BLaER1 treated with 17β-estradiol and CSF1 and Interleukin-3, amounts not matched to agents 10 nM and 100 nM (cell line): Measurements from ENCODE around the gene KRT15.

Experiments
- H3K27ac ChIP-seq, 11 experiments: shearing (Covaris generic); formaldehyde crosslinking; 2 replicates each; pipeline ENCODE4 v1.8.1; 2022
- H3K27me3 ChIP-seq, 11 experiments: shearing (Covaris generic); formaldehyde crosslinking; 2 replicates each; pipeline ENCODE4 v1.8.1; 2022
- H3K36me3 ChIP-seq, 11 experiments: shearing (Covaris generic); formaldehyde crosslinking; 2 replicates each; pipeline ENCODE4 v1.8.1; 2022
- H3K4me1 ChIP-seq, 10 experiments: shearing (Covaris generic); formaldehyde crosslinking; 2 replicates each; pipeline ENCODE4 v1.8.1; 2022
- H3K4me2 ChIP-seq, 11 experiments: shearing (Covaris generic); formaldehyde crosslinking; 2 replicates each; pipeline ENCODE4 v1.8.1; 2022
- H3K4me3 ChIP-seq, 10 experiments: shearing (Covaris generic); formaldehyde crosslinking; 2 replicates each; pipeline ENCODE4 v1.8.1; 2022
- H3K9ac ChIP-seq, 11 experiments: shearing (Covaris generic); formaldehyde crosslinking; 2 replicates each; pipeline ENCODE4 v1.8.1; 2022
- H3K9me3 ChIP-seq, 11 experiments: shearing (Covaris generic); formaldehyde crosslinking; replicated peaks in 1 of 11; 2 replicates each; pipeline ENCODE4 v1.8.1; 2022
- H4K20me1 ChIP-seq, 11 experiments: shearing (Covaris generic); formaldehyde crosslinking; 2 replicates each; pipeline ENCODE4 v1.8.1; 2022
- Cebpa-rat ChIP-seq, 11 experiments: shearing (Covaris generic); IDR thresholded peaks; 2 replicates each; pipeline ENCODE4 v1.8.1; 2022

KRT15 gene

GRCh38 chr17:41483991-41484826 is 34.5 kb downstream of the KRT15 start:
- H3K4me2 ChIP-seq: no peak overlapping the region
- no peak overlapping the region for H3K9ac ChIP-seq
- H3K4me1 ChIP-seq: peaks cover 0 to 13% (median 9%) of the 10 kb centered on the region in 10 experiments; a peak in 13 of 20 replicates
- H3K36me3 ChIP-seq: no peaks in the 10 kb centered on the region
- no peak overlapping the region for H3K4me3 ChIP-seq
- no peaks in the 10 kb centered on the region for H3K27me3 ChIP-seq
- no peak for TF ChIP-seq Cebpa-rat (IDR thresholded peaks at IDR 0.05)
- no peak overlapping the region for H3K27ac ChIP-seq
- no peaks in the 10 kb centered on the region for H4K20me1 ChIP-seq
- H3K9me3 ChIP-seq: no peaks in the 10 kb centered on the region

GRCh38 chr17:41483531-41483930 is 35.2 kb downstream of the KRT15 start:
- H3K36me3 ChIP-seq: no peaks in the 10 kb centered on the region
- H4K20me1 ChIP-seq: no peaks in the 10 kb centered on the region
- H3K9ac ChIP-seq: no peak overlapping the region
- H3K27ac ChIP-seq: no peak overlapping the region
- H3K4me1 ChIP-seq: peaks cover 0 to 13% (median 9%) of the 10 kb centered on the region in 10 experiments; a peak in 13 of 20 replicates
- no peaks in the 10 kb centered on the region for H3K27me3 ChIP-seq
- H3K4me2 ChIP-seq: no peak overlapping the region
- no peak for TF ChIP-seq Cebpa-rat (IDR thresholded peaks at IDR 0.05)
- H3K9me3 ChIP-seq: no peaks in the 10 kb centered on the region
- H3K4me3 ChIP-seq: no peak overlapping the region

GRCh38 chr17:41481036-41481435 is 37.7 kb downstream of the KRT15 start, which contains the start of gene KRT35:
KRT35 (minus strand) TSS chr17:41481151; CDS start chr17:41481097, 54 bp downstream.
- H3K4me1 ChIP-seq: peaks cover 0 to 13% (median 9%) of the 10 kb centered on the region in 10 experiments; a peak in 13 of 20 replicates
- no peaks in the 10 kb centered on the region for H4K20me1 ChIP-seq
- no peaks in the 10 kb centered on the region for H3K36me3 ChIP-seq
- H3K9me3 ChIP-seq: no peaks in the 10 kb centered on the region
- no peak within 1 kb of the TSS for H3K9ac ChIP-seq
- no peak for TF ChIP-seq Cebpa-rat (IDR thresholded peaks at IDR 0.05)
- H3K27ac ChIP-seq: no peak within 1 kb of the TSS
- no peaks in the 10 kb centered on the region for H3K27me3 ChIP-seq
- no peak within 1 kb of the TSS for H3K4me3 ChIP-seq
- peak within 1 kb of the TSS in 6 of 11 experiments; percentile 2 to 64 (median 60); a peak in 12 of 22 replicates for H3K4me2 ChIP-seq

- Histone ChIP-seq H3K27ac (no peak overlapping the region), H3K9me3 (no peaks in the 10 kb centered on the region), H3K27me3 (no peaks in the 10 kb centered on the region), H3K9ac (no peak overlapping the region), H3K4me2 (peak overlapping the region in 6 of 11 experiments; percentile 2 to 64 (median 60); a peak in 6 of 22 replicates), H3K36me3 (no peaks in the 10 kb centered on the region), H3K4me1 (peaks cover 0 to 13% (median 9%) of the 10 kb centered on the region in 10 experiments; a peak in 13 of 20 replicates), H3K4me3 (no peak overlapping the region), H4K20me1 (no peaks in the 10 kb centered on the region)
- no peak for TF ChIP-seq Cebpa-rat (IDR thresholded peaks at IDR 0.05)
Measured at GRCh38 chr17:41480581-41480980, 38.1 kb downstream of the KRT15 start.

GRCh38 chr17:41480136-41480535 is 38.6 kb downstream of the KRT15 start:
- H3K4me2 ChIP-seq: peak overlapping the region in 6 of 11 experiments; percentile 2 to 64 (median 60); a peak in 12 of 22 replicates
- H3K27me3 ChIP-seq: no peaks in the 10 kb centered on the region
- H3K4me1 ChIP-seq: peaks cover 0 to 13% (median 9%) of the 10 kb centered on the region in 10 experiments; a peak in 13 of 20 replicates
- no peak overlapping the region for H3K9ac ChIP-seq
- H3K4me3 ChIP-seq: no peak overlapping the region
- no peak overlapping the region for H3K27ac ChIP-seq
- H3K36me3 ChIP-seq: no peaks in the 10 kb centered on the region
- TF ChIP-seq Cebpa-rat (IDR thresholded peaks at IDR 0.05): no peak
- H3K9me3 ChIP-seq: no peaks in the 10 kb centered on the region
- H4K20me1 ChIP-seq: no peaks in the 10 kb centered on the region

GRCh38 chr17:41478237-41478636 is 40.5 kb downstream of the KRT15 start:
- Histone ChIP-seq H3K4me2 (no peak overlapping the region), H3K27me3 (no peaks in the 10 kb centered on the region), H3K4me3 (no peak overlapping the region), H3K9ac (no peak overlapping the region), H3K27ac (no peak overlapping the region), H3K9me3 (no peaks in the 10 kb centered on the region), H3K36me3 (no peaks in the 10 kb centered on the region), H4K20me1 (no peaks in the 10 kb centered on the region), H3K4me1 (peaks cover 0 to 13% (median 9%) of the 10 kb centered on the region in 10 experiments; a peak in 13 of 20 replicates)
- TF ChIP-seq Cebpa-rat (IDR thresholded peaks at IDR 0.05): no peak

GRCh38 chr17:41476866-41477815 is 41.5 kb downstream of the KRT15 start:
- no peak overlapping the region for H3K9ac ChIP-seq
- no peak overlapping the region for H3K27ac ChIP-seq
- no peak overlapping the region for H3K4me2 ChIP-seq
- peaks cover 1 to 10% (median 2%) of the 10 kb centered on the region in 11 experiments for H3K9me3 ChIP-seq
- H3K27me3 ChIP-seq: no peaks in the 10 kb centered on the region
- H3K4me1 ChIP-seq: peaks cover 0 to 13% (median 9%) of the 10 kb centered on the region in 10 experiments; a peak in 13 of 20 replicates
- no peaks in the 10 kb centered on the region for H3K36me3 ChIP-seq
- H4K20me1 ChIP-seq: no peaks in the 10 kb centered on the region
- no peak for TF ChIP-seq Cebpa-rat (IDR thresholded peaks at IDR 0.05)
- H3K4me3 ChIP-seq: no peak overlapping the region

- Histone ChIP-seq H3K4me2 (no peak overlapping the region), H4K20me1 (no peaks in the 10 kb centered on the region), H3K4me3 (no peak overlapping the region), H3K9ac (no peak overlapping the region), H3K9me3 (peaks cover 9 to 21% (median 14%) of the 10 kb centered on the region in 11 experiments), H3K4me1 (peaks cover 0 to 11% (median 8%) of the 10 kb centered on the region in 10 experiments; a peak in 13 of 20 replicates), H3K27me3 (no peaks in the 10 kb centered on the region), H3K36me3 (no peaks in the 10 kb centered on the region), H3K27ac (no peak overlapping the region)
- no peak for TF ChIP-seq Cebpa-rat (IDR thresholded peaks at IDR 0.05)
Measured at GRCh38 chr17:41475421-41475820, 43.3 kb downstream of the KRT15 start.

- Histone ChIP-seq H3K36me3 (no peaks in the 10 kb centered on the region), H3K4me3 (no peak overlapping the region), H4K20me1 (no peaks in the 10 kb centered on the region), H3K9me3 (peaks cover 9 to 21% (median 14%) of the 10 kb centered on the region in 11 experiments), H3K4me1 (peaks cover 0 to 6% (median 4%) of the 10 kb centered on the region in 10 experiments; a peak in 13 of 20 replicates), H3K9ac (no peak overlapping the region), H3K4me2 (no peak overlapping the region), H3K27me3 (no peaks in the 10 kb centered on the region), H3K27ac (no peak overlapping the region)
- no peak for TF ChIP-seq Cebpa-rat (IDR thresholded peaks at IDR 0.05)
Measured at GRCh38 chr17:41474863-41475262, 43.8 kb downstream of the KRT15 start.
